HS-5 (cell line): ENCODE measurements around the gene L3MBTL1.
"Not testable (repeated sequence)": the region's sequence is repeated elsewhere in the genome, so short reads cannot be mapped to it uniquely, and the experiment has no call there.

Experiments
- DNase-seq: peaks from one replicate; pipeline ENCODE4 v3.0.0-alpha.2; 2012; ENCODE audit warnings: low read depth

L3MBTL1 gene

GRCh38 chr20:43507150-43508080, at the start of gene L3MBTL1:
L3MBTL1 (plus strand) TSS chr20:43507697; CDS start chr20:43513504, 5,807 bp downstream.
- no peak for DNase-seq

GRCh38 chr20:43458422-43458924, 49.0 kb upstream of the L3MBTL1 start:
- DNase-seq, result no peak

GRCh38 chr20:43459022-43459942, 48.2 kb upstream of the L3MBTL1 start:
- DNase-seq, result no peak

- no peak for DNase-seq
Measured at GRCh38 chr20:43460172-43460829, 47.2 kb upstream of the L3MBTL1 start.

- no peak for DNase-seq
Measured at GRCh38 chr20:43460830-43461200, 46.7 kb upstream of the L3MBTL1 start.

- no peak for DNase-seq
Measured at GRCh38 chr20:43461894-43462659, 45.4 kb upstream of the L3MBTL1 start.

GRCh38 chr20:43462660-43463526, 44.6 kb upstream of the L3MBTL1 start:
- DNase-seq, result no peak

GRCh38 chr20:43463527-43464218, 43.8 kb upstream of the L3MBTL1 start:
- DNase-seq, result no peak

- DNase-seq, result no peak
Measured at GRCh38 chr20:43464219-43464790, 43.2 kb upstream of the L3MBTL1 start.

- DNase-seq, result no peak
Measured at GRCh38 chr20:43465625-43465943, 41.9 kb upstream of the L3MBTL1 start.

GRCh38 chr20:43467589-43467988, 39.9 kb upstream of the L3MBTL1 start:
- no peak for DNase-seq

- no peak for DNase-seq
Measured at GRCh38 chr20:43472671-43473380, 34.7 kb upstream of the L3MBTL1 start.

- no peak for DNase-seq
Measured at GRCh38 chr20:43473381-43473704, 34.2 kb upstream of the L3MBTL1 start.

- no peak for DNase-seq
Measured at GRCh38 chr20:43477193-43477592, 30.3 kb upstream of the L3MBTL1 start.

GRCh38 chr20:43477619-43478018, 29.9 kb upstream of the L3MBTL1 start:
- no peak for DNase-seq

GRCh38 chr20:43490038-43490437, 17.5 kb upstream of the L3MBTL1 start:
- DNase-seq, result no peak

GRCh38 chr20:43492101-43492500, 15.4 kb upstream of the L3MBTL1 start:
- no peak for DNase-seq

- no peak for DNase-seq
Measured at GRCh38 chr20:43495388-43495787, 12.1 kb upstream of the L3MBTL1 start.

GRCh38 chr20:43502021-43502420, 5.5 kb upstream of the L3MBTL1 start:
- DNase-seq, result not testable (repeated sequence)
